ENCODE results near the gene CCNY. TPM values are rescaled to one million over a fixed set of nuclear protein-coding genes. Genes with fewer than 3 reads are reported as not detected.
A peak's percentile ranks its signal among the peaks of the same experiment; 100 is the strongest.

The CCNY gene
- total RNA-seq, 1 experiment from 2014 or later = 53.3 TPM

DNA sequence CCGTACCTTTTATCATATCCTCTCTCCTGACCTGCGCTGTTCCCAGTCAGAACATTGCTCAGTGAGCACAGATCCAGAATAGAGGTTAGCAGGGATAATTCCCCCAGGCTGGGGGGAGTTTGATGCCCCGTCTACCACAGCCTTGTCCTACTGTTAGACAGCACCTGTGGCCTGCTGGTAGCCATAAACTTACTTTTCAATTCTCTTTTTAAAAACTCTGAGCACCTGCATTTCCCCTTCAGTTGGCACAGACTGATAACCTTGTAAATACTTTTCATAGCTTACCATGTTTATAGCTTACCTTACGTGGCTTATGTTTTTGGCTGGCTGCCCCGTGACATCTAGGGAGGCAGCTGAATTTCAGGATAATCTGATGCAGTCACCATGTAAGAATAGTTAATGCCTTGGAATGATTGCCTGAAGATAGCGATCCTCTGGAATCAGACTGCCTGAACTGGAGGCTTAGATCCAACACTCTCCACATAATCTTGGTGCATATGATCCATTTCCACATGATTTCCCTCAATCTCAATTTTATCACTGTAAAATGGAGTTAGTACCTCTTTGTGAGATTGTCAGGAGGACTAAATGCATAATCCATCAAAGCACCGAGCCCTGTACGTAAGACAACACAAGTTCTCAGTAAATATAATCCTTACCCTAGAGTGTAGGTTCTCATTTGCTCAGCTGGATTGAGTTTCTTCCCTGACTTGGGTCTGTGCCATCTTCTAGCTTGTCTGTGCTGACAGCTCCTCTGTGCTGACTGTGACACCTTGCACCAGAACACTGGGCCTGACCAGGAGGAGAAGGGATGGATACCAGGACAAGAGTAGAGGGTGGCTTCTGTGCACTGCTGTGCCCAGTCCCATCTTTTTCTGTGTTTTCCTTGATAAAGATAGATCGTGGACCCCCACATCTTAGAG is 157.1 kb downstream of the CCNY start:
- Mint-ChIP-seq H3K4me1 (peaks cover 43% of the 10 kb centered on the region), H3K36me3 (0 out of 2 replicates have a peak, but pooled peaks cover 2% of the 10 kb centered on the region), H3K27ac (no peak overlapping the region), H3K4me3 (no peak overlapping the region), H3K9me3 (no peaks in the 10 kb centered on the region), H3K27me3 (ENCODE audit: low read depth) (no peaks in the 10 kb centered on the region)
- TF ChIP-seq PRRX2 (CRISPR knock-in tag; IDR thresholded peaks at IDR 0.05) (no peak), GTF2I (CRISPR knock-in tag; conservative IDR thresholded peaks at IDR 0.05) (no peak), ELF4 (CRISPR knock-in tag; IDR thresholded peaks at IDR 0.05; ENCODE audit: low read depth) (no peak), ZNF219 (CRISPR knock-in tag; IDR thresholded peaks at IDR 0.05; ENCODE audit: borderline replicate concordance) (no peak), RORB (CRISPR knock-in tag; IDR thresholded peaks at IDR 0.05) (no peak), JUN (CRISPR knock-in tag; IDR thresholded peaks at IDR 0.05) (no peak), ZNF263 (CRISPR knock-in tag; IDR thresholded peaks at IDR 0.05; ENCODE audit: low read depth) (no peak)
- TF ChIP-seq, protein P1, sequence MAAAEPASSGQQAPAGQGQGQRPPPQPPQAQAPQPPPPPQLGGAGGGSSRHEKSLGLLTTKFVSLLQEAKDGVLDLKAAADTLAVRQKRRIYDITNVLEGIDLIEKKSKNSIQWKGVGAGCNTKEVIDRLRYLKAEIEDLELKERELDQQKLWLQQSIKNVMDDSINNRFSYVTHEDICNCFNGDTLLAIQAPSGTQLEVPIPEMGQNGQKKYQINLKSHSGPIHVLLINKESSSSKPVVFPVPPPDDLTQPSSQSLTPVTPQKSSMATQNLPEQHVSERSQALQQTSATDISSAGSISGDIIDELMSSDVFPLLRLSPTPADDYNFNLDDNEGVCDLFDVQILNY (CRISPR knock-in tag; IDR thresholded peaks at IDR 0.05) = no peak
- TF ChIP-seq, protein P2, sequence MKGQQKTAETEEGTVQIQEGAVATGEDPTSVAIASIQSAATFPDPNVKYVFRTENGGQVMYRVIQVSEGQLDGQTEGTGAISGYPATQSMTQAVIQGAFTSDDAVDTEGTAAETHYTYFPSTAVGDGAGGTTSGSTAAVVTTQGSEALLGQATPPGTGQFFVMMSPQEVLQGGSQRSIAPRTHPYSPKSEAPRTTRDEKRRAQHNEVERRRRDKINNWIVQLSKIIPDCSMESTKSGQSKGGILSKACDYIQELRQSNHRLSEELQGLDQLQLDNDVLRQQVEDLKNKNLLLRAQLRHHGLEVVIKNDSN (CRISPR knock-in tag; IDR thresholded peaks at IDR 0.05) = no peak
- TF ChIP-seq, protein P3, sequence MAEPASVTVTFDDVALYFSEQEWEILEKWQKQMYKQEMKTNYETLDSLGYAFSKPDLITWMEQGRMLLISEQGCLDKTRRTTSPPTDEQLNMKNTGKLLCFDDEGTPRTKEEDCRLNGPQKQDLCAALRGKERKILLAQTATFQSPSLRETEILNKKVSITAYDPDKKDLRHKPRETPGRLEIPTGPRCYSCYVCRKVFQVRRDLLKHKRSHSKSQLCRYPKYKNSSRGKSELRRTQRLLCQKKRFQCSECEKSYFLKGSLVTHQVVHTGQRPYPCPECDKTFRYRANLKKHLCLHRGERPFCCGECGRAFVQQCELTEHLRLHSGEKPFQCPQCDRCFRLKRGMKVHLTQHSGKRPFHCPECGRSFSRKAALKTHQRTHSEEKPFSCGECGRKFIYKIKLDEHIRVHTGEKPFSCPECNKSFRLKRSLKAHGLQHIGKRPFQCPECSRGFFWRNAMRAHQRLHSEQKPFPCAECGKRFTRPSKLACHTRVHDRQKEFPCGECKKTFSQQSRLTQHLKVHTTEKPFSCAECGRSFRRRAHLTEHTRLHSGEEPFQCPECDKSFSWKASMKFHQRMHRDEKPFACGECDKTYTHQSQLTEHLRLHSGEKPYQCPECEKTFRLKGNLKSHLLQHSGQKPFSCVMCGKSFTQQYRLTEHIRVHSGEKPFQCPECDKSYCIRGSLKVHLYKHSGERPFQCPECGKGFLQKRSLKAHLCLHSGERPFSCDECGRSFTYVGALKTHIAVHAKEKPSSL (CRISPR knock-in tag; conservative IDR thresholded peaks at IDR 0.05) = no peak
- TF ChIP-seq, protein P4, sequence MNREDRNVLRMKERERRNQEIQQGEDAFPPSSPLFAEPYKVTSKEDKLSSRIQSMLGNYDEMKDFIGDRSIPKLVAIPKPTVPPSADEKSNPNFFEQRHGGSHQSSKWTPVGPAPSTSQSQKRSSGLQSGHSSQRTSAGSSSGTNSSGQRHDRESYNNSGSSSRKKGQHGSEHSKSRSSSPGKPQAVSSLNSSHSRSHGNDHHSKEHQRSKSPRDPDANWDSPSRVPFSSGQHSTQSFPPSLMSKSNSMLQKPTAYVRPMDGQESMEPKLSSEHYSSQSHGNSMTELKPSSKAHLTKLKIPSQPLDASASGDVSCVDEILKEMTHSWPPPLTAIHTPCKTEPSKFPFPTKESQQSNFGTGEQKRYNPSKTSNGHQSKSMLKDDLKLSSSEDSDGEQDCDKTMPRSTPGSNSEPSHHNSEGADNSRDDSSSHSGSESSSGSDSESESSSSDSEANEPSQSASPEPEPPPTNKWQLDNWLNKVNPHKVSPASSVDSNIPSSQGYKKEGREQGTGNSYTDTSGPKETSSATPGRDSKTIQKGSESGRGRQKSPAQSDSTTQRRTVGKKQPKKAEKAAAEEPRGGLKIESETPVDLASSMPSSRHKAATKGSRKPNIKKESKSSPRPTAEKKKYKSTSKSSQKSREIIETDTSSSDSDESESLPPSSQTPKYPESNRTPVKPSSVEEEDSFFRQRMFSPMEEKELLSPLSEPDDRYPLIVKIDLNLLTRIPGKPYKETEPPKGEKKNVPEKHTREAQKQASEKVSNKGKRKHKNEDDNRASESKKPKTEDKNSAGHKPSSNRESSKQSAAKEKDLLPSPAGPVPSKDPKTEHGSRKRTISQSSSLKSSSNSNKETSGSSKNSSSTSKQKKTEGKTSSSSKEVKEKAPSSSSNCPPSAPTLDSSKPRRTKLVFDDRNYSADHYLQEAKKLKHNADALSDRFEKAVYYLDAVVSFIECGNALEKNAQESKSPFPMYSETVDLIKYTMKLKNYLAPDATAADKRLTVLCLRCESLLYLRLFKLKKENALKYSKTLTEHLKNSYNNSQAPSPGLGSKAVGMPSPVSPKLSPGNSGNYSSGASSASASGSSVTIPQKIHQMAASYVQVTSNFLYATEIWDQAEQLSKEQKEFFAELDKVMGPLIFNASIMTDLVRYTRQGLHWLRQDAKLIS (CRISPR knock-in tag; IDR thresholded peaks at IDR 0.05; ENCODE audit: borderline replicate concordance) = no peak
- TF ChIP-seq, protein P5, sequence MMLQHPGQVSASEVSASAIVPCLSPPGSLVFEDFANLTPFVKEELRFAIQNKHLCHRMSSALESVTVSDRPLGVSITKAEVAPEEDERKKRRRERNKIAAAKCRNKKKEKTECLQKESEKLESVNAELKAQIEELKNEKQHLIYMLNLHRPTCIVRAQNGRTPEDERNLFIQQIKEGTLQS (CRISPR knock-in tag; conservative IDR thresholded peaks at IDR 0.05) = no peak
- POLR2A ChIA-PET = no interaction called here
- no peak for DNase-seq (ENCODE audit: low spot score)
- ATAC-seq = peak; percentile 29; the same call in 1 of the 2 replicates
- CTCF ChIA-PET = interaction anchor here (2.1 kb wide), 1 partner anchor 13 kb away, joined by 5 read pairs; no protein-coding TSS in a partner anchor

DNA sequence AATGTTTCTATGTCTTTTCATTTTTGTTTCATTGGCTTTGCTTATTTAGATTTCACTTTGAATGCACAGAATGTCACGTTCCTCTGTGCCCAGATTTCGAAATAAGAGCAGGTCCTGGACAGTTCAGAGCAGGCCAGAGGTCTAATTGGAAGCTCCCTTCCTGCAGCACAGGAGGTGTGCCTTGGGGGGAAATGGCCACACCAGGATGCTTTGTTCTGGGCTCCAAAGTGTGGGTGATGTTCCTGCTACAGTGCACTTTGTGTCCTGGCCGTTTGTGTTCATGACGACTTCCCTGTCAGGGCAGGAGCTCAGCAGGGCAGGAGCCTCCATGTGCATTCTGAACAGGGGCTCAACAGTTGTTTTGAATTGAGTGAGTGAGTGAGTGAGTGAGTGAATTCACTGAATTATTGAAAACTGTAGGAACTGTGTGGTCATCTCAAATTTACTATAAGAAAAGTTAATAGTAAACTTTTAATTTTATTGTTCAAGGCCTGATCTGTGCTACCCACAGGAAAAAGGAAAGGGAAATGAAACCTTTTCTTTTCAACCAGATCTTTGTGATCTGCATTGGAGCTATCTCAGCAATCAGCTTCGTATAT is 159.3 kb downstream of the CCNY start:
- Mint-ChIP-seq H3K27ac (peak overlapping the region; percentile 35; the same call in 1 of the 2 replicates), H3K27me3 (ENCODE audit: low read depth) (no peaks in the 10 kb centered on the region), H3K4me3 (no peak overlapping the region), H3K4me1 (peaks cover 50% of the 10 kb centered on the region), H3K9me3 (no peaks in the 10 kb centered on the region), H3K36me3 (no peaks in the 10 kb centered on the region)
- ATAC-seq (peak; percentile 30), DNase-seq (ENCODE audit: low spot score) (no peak)
- ChIA-PET POLR2A (no interaction called here), CTCF (interaction anchor here (0.6 to 1.4 kb wide), 4 partner anchors 24 to 256 kb away, joined by 3 read pairs; no protein-coding TSS in a partner anchor)
- no peak for TF ChIP-seq ETV6 (CRISPR knock-in tag; IDR thresholded peaks at IDR 0.05)
- TF ChIP-seq, protein P6, sequence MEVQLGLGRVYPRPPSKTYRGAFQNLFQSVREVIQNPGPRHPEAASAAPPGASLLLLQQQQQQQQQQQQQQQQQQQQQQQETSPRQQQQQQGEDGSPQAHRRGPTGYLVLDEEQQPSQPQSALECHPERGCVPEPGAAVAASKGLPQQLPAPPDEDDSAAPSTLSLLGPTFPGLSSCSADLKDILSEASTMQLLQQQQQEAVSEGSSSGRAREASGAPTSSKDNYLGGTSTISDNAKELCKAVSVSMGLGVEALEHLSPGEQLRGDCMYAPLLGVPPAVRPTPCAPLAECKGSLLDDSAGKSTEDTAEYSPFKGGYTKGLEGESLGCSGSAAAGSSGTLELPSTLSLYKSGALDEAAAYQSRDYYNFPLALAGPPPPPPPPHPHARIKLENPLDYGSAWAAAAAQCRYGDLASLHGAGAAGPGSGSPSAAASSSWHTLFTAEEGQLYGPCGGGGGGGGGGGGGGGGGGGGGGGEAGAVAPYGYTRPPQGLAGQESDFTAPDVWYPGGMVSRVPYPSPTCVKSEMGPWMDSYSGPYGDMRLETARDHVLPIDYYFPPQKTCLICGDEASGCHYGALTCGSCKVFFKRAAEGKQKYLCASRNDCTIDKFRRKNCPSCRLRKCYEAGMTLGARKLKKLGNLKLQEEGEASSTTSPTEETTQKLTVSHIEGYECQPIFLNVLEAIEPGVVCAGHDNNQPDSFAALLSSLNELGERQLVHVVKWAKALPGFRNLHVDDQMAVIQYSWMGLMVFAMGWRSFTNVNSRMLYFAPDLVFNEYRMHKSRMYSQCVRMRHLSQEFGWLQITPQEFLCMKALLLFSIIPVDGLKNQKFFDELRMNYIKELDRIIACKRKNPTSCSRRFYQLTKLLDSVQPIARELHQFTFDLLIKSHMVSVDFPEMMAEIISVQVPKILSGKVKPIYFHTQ (CRISPR knock-in tag; IDR thresholded peaks at IDR 0.05) = no peak
- TF ChIP-seq ZNF138 (CRISPR knock-in tag; conservative IDR thresholded peaks at IDR 0.05) = no peak

Data from WTC11 (cell line).